ENCODE results near the gene TMEM184B.

GRCh38 chr22:38316364-38317121 is 43.7 kb upstream of the TMEM184B start:
- TF ChIP-seq CTCF (IDR thresholded peaks at IDR 0.05) = no peak
- peak; percentile 64 for TF ChIP-seq POLR2A (IDR thresholded peaks at IDR 0.05)

All from prostate gland (tissue), 2 donors.